Smooth muscle cell (in vitro differentiated cells): ENCODE data around the gene ADAM19. TPM values are rescaled to one million over a fixed set of nuclear protein-coding genes. Genes with fewer than 3 reads are reported as not detected.

Experiments used
- DNase-seq: peaks from one replicate; lab custom pipeline; 2025; ENCODE audit not compliant: unreplicated experiment; lab: John Stamatoyannopoulos, UW
- H2AFZ ChIP-seq: fragments of 200-600 bp; sonication (generic); 2 replicates; pipeline ENCODE4 v1.6.0; 2016; ENCODE audit warnings: antibody characterized with exemption, low read depth, mild to moderate bottlenecking
- H3F3A ChIP-seq: fragments of 200-600 bp; sonication (generic); 2 replicates; pipeline ENCODE4 v1.6.0; 2017; ENCODE audit warnings: antibody characterized with exemption, low read depth
- H3K27ac ChIP-seq: fragments of 200-600 bp; sonication (generic); 2 replicates; pipeline ENCODE4 v1.5.1; 2016; ENCODE audit warnings: low read depth, mild to moderate bottlenecking
- H3K27me3 ChIP-seq: fragments of 200-600 bp; sonication (generic); 2 replicates; pipeline ENCODE4 v1.6.1; 2016; ENCODE audit warnings: low read depth, mild to moderate bottlenecking
- H3K36me3 ChIP-seq: fragments of 200-600 bp; sonication (generic); 2 replicates; pipeline ENCODE4 v1.5.1; 2016; ENCODE audit warnings: low read depth
- H3K4me1 ChIP-seq: fragments of 200-600 bp; sonication (generic); 2 replicates; pipeline ENCODE4 v1.5.1; 2016; ENCODE audit warnings: low read depth
- H3K4me2 ChIP-seq: fragments of 200-600 bp; sonication (generic); 2 replicates; pipeline ENCODE4 v1.6.0; 2016; ENCODE audit warnings: mild to moderate bottlenecking
- H3K4me3 ChIP-seq: fragments of 200-600 bp; sonication (generic); 2 replicates; pipeline ENCODE4 v1.5.1; 2016; ENCODE audit warnings: mild to moderate bottlenecking
- H3K79me2 ChIP-seq: fragments of 200-600 bp; sonication (generic); 2 replicates; pipeline ENCODE4 v1.6.0; 2016; ENCODE audit warnings: low read depth, mild to moderate bottlenecking
- H3K9ac ChIP-seq: fragments of 200-600 bp; sonication (generic); 2 replicates; pipeline ENCODE4 v1.6.0; 2016; ENCODE audit warnings: low read depth
- H3K9me3 ChIP-seq: fragments of 200-600 bp; sonication (generic); replicated peaks from 2 replicates; pipeline ENCODE4 v1.5.1; 2016; ENCODE audit warnings: low read depth
- H4K20me1 ChIP-seq: fragments of 200-600 bp; sonication (generic); 2 replicates; pipeline ENCODE4 v1.6.0; 2016; ENCODE audit warnings: low read depth
- WGBS: methylation state at CpG from one replicate; pipeline ENCODE4 v1.1.7; 2016; ENCODE audit warnings: low lambda C conversion rate; 5-methylcytosine and 5-hydroxymethylcytosine counted together
- polyA plus RNA-seq: library from polyadenylated mRNA; unstranded; fragments of >200 nt; fragmentation: Nextera tagmentation; extraction: Ambion mirVana; gene quantifications from 2 replicates; pipeline ENCODE4 v1.2.1, GENCODE V29; 2016
- total RNA-seq: library from RNA; depleted of rRNA; stranded (reverse); fragments of >200 nt; gene quantifications from 2 replicates; pipeline ENCODE4 v1.2.3, GENCODE V29; 2014
- TF ChIP-seq, protein P1 (sequence below): fragments of 200-600 bp; sonication (generic); IDR thresholded peaks from 2 replicates; pipeline ENCODE4 v1.5.1; 2017; ENCODE audit warnings: borderline replicate concordance, mild to moderate bottlenecking, antibody characterized with exemption; ENCODE audit not compliant: insufficient read depth, poor library complexity, severe bottlenecking

Gene ADAM19
- total and polyA plus RNA-seq, 2 experiments from 2014 or later = 62.2 to 112 TPM

DNA sequence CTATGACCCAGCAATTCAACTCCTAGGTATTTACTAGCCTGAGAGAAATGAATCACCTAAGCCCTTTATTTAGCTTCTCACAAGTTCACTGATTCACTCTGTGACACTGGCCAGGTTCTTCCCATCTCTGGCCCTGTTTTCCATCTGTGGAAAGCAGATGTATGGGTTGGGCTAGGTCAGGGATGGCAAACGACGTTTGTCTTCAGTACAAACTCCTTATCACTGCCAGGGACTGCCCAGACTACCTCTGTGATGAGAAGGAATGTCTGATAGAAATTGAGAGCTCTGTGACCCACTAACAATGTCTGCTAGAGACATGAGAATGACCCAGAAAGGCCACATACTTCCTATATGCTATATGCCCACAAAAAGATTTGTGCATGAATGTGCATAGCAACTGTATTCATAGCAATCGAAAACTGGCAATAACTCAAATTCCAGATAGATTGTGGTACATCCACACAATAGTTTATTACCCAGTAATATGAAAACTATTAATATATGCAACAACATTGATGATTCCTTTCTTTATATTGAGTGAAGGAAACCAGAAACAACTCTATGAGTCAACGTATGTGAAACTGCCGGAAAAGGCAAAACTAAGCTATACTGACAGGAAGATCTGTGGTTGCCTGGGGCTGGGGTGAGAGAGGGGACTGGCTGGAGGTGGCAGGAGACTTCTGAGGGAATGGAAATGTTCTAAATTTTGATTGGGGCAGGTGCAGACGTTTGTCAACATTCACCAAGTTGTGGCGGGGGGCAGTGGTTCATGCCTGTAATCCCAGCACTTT lies 32.0 kb upstream of the ADAM19 start:
- Histone ChIP-seq H3K4me2 (peak overlapping the region; percentile 42), H3F3A (no peaks in the 10 kb centered on the region), H3K27ac (peak overlapping the region; percentile 94), H3K4me3 (no peak overlapping the region), H4K20me1 (no peaks in the 10 kb centered on the region), H3K27me3 (no peaks in the 10 kb centered on the region), H2AFZ (peak overlapping the region; percentile 28), H3K36me3 (no peaks in the 10 kb centered on the region), H3K9ac (peak overlapping the region; percentile 67), H3K9me3 (no peaks in the 10 kb centered on the region), H3K4me1 (peaks cover 3% of the 10 kb centered on the region), H3K79me2 (no peaks in the 10 kb centered on the region)
- 24% methylated on average over 7 of the region's 7 CpGs for WGBS
- TF ChIP-seq, protein P1, sequence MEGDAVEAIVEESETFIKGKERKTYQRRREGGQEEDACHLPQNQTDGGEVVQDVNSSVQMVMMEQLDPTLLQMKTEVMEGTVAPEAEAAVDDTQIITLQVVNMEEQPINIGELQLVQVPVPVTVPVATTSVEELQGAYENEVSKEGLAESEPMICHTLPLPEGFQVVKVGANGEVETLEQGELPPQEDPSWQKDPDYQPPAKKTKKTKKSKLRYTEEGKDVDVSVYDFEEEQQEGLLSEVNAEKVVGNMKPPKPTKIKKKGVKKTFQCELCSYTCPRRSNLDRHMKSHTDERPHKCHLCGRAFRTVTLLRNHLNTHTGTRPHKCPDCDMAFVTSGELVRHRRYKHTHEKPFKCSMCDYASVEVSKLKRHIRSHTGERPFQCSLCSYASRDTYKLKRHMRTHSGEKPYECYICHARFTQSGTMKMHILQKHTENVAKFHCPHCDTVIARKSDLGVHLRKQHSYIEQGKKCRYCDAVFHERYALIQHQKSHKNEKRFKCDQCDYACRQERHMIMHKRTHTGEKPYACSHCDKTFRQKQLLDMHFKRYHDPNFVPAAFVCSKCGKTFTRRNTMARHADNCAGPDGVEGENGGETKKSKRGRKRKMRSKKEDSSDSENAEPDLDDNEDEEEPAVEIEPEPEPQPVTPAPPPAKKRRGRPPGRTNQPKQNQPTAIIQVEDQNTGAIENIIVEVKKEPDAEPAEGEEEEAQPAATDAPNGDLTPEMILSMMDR = no peak
- DNase-seq = no peak

DNA sequence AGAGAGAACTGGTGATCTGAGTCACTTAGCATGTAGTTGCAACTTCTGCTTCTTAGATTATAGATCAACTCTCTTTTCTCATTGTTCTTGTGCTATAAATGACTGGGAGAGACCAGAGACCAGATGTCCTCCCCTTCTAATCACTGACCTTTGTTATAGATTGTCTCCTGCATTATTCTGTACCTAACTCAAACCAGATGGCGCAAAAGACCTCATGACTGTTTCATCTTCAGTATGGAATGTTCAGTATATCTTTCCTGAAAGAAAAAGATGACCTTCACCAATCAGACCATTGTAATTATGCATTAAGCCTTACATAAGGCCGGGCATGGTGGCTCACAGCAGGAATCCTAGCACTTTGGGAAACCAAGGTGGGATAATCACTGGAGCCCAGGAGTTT lies 30.5 kb upstream of the ADAM19 start:
- TF ChIP-seq, protein P1 = no peak
- 96% methylated on average over 2 of the region's 2 CpGs for WGBS
- no peak overlapping the region for H3K4me2 ChIP-seq
- no peaks in the 10 kb centered on the region for H3K27me3 ChIP-seq
- no peak overlapping the region for H2AFZ ChIP-seq
- H3K4me1 ChIP-seq = peaks cover 3% of the 10 kb centered on the region
- no peak overlapping the region for H3K4me3 ChIP-seq
- no peak overlapping the region for H3K9ac ChIP-seq
- no peaks in the 10 kb centered on the region for H4K20me1 ChIP-seq
- H3K79me2 ChIP-seq = no peaks in the 10 kb centered on the region
- peak overlapping the region; percentile 94 for H3K27ac ChIP-seq
- DNase-seq = no peak
- H3F3A ChIP-seq = no peaks in the 10 kb centered on the region
- no peaks in the 10 kb centered on the region for H3K36me3 ChIP-seq
- H3K9me3 ChIP-seq = no peaks in the 10 kb centered on the region

DNA sequence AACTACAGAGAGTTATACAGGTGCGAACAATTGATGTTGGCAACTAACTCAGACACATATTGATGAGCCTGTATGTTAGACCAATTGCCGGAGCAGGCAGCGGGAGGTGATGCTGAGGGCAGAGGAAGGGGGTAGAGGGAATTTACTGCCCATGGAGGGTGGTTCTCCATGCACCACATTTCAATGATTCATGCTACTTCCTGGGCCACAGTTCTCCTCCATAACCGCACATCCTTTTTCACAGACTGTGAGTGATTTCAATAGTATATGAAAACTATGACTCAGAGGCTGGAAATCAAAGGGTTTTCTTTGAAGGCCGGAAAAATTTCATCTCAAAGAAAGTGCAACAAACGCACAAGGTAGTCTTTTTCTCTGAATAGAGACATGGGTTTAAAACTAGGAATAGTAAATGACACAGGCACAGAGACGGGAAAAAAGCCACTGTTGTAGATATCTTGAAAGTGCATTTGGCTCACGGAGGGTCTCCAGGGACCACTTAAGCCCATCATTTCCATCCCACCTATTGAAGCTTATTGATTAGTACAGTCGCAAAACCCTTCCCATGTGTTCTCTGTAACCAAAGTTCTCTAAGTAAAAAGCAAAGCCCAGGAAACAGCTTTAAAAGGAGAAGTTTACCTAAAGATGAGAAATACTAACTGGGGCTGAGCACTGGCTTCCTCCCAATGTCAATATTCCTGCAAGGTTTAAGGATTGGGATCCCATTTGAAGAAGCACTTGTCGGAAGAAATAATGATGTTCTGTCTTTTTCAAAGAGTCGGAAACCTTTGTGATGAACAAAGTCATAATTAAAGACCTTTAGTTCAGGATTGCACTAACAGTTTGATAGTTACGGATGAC lies 28.0 kb upstream of the ADAM19 start:
- peak overlapping the region; percentile 53 for H3K4me2 ChIP-seq
- H3F3A ChIP-seq = no peaks in the 10 kb centered on the region
- H3K4me3 ChIP-seq = no peak overlapping the region
- H3K4me1 ChIP-seq = peaks cover 3% of the 10 kb centered on the region
- H4K20me1 ChIP-seq = no peaks in the 10 kb centered on the region
- no peaks in the 10 kb centered on the region for H3K79me2 ChIP-seq
- H3K27me3 ChIP-seq = no peaks in the 10 kb centered on the region
- H2AFZ ChIP-seq = no peak overlapping the region
- TF ChIP-seq, protein P1 = no peak
- 64% methylated on average over 12 of the region's 12 CpGs for WGBS
- no peaks in the 10 kb centered on the region for H3K9me3 ChIP-seq
- no peak for DNase-seq
- H3K27ac ChIP-seq = peak overlapping the region; percentile 92
- H3K36me3 ChIP-seq = no peaks in the 10 kb centered on the region
- peak overlapping the region; percentile 60 for H3K9ac ChIP-seq
